Neural cell (in vitro differentiated cells): ENCODE measurements around the gene ATP2A2. TPM values are rescaled to one million over a fixed set of nuclear protein-coding genes. Genes with fewer than 3 reads are reported as not detected.

Source experiments
- H2AFZ ChIP-seq: fragments of 200-600, 300-800 bp; sonication (generic), shearing (Covaris generic); 2 replicates; pipeline ENCODE4 v1.6.0; 2014; ENCODE audit warnings: low read depth, mild to moderate bottlenecking, antibody characterized with exemption, low read length, moderate library complexity
- H3F3A ChIP-seq: fragments of 200-600 bp; shearing (Covaris generic); 2 replicates; pipeline ENCODE4 v1.6.1; 2016; ENCODE audit warnings: mild to moderate bottlenecking, moderate library complexity, mixed read lengths, antibody characterized with exemption, low read length; ENCODE audit not compliant: insufficient read depth, poor library complexity, severe bottlenecking
- H3K27ac ChIP-seq: fragments of 200-600, 300-800 bp; sonication (generic), shearing (Covaris generic); 2 replicates; pipeline ENCODE4 v1.5.1; 2014; ENCODE audit warnings: mild to moderate bottlenecking, low read length, moderate library complexity
- H3K27me3 ChIP-seq: fragments of 300-800, 200-600 bp; sonication (generic), shearing (Covaris generic); 2 replicates; pipeline ENCODE4 v1.6.0; 2014; ENCODE audit warnings: mild to moderate bottlenecking, low read depth, low read length, moderate library complexity; ENCODE audit not compliant: insufficient read depth
- H3K36me3 ChIP-seq: fragments of 300-800, 200-600 bp; sonication (generic), shearing (Covaris generic); 2 replicates; pipeline ENCODE4 v1.5.1; 2014; ENCODE audit warnings: mild to moderate bottlenecking, antibody characterized with exemption, low read length, moderate library complexity; ENCODE audit not compliant: insufficient read depth
- H3K4me2 ChIP-seq: fragments of 300-800, 200-600 bp; sonication (generic), shearing (Covaris generic); 2 replicates; pipeline ENCODE4 v1.6.0; 2014; ENCODE audit warnings: mild to moderate bottlenecking, low read length
- H3K4me3 ChIP-seq: fragments of 300-800, 200-600 bp; sonication (generic), shearing (Covaris generic); 2 replicates; pipeline ENCODE4 v1.5.1; 2014; ENCODE audit warnings: mild to moderate bottlenecking, low read length, moderate library complexity
- H3K79me2 ChIP-seq: fragments of 200-600 bp; shearing (Covaris generic); replicated peaks from 2 replicates; pipeline ENCODE4 v1.6.0; 2014; ENCODE audit warnings: mild to moderate bottlenecking, low read length, moderate library complexity; ENCODE audit not compliant: insufficient read depth
- H3K9ac ChIP-seq: fragments of 300-800, 200-600 bp; sonication (generic), shearing (Covaris generic); 2 replicates; pipeline ENCODE4 v1.6.1; 2016; ENCODE audit warnings: mild to moderate bottlenecking, low read length, mixed read lengths
- H3K9me2 ChIP-seq: fragments of 200-600 bp; shearing (Covaris generic); 2 replicates; pipeline ENCODE4 v1.6.1; 2016; ENCODE audit warnings: mild to moderate bottlenecking, low read length, mixed read lengths; ENCODE audit not compliant: insufficient read depth
- H3K9me3 ChIP-seq: fragments of 200-600, 300-800 bp; sonication (generic), shearing (Covaris generic); 2 replicates; pipeline ENCODE4 v1.6.1; 2016; ENCODE audit warnings: mild to moderate bottlenecking, mixed run types, low read length, moderate library complexity, mixed read lengths
- H4K20me1 ChIP-seq: fragments of 200-600 bp; shearing (Covaris generic); 2 replicates; pipeline ENCODE4 v1.6.1; 2016; ENCODE audit warnings: mild to moderate bottlenecking, mixed run types; ENCODE audit not compliant: insufficient read depth
- EP300 ChIP-seq: fragments of 450-650 bp; conservative IDR thresholded peaks from 2 replicates; pipeline ENCODE4 v1.6.1; 2014; ENCODE audit warnings: antibody characterized with exemption, mild to moderate bottlenecking, moderate library complexity; ENCODE audit not compliant: poor library complexity, severe bottlenecking
- EZH2 ChIP-seq: fragments of 200-600, 300-800 bp; shearing (Covaris generic), sonication (generic); IDR thresholded peaks from 2 replicates; pipeline ENCODE4 v1.6.1; 2014; ENCODE audit warnings: antibody characterized with exemption, low read length, borderline replicate concordance, mild to moderate bottlenecking; ENCODE audit not compliant: insufficient read depth, poor library complexity, severe bottlenecking
- MXI1 ChIP-seq: fragments of 450-650 bp; conservative IDR thresholded peaks from 2 replicates; pipeline ENCODE4 v1.6.1; 2014; ENCODE audit warnings: antibody characterized with exemption, mild to moderate bottlenecking; ENCODE audit not compliant: poor library complexity, severe bottlenecking
- POLR2AphosphoS5 ChIP-seq: IDR thresholded peaks from 2 replicates; pipeline ENCODE4 v1.6.1; 2012
- RAD21 ChIP-seq: fragments of 450-650 bp; conservative IDR thresholded peaks from 2 replicates; pipeline ENCODE4 v1.6.1; 2014; ENCODE audit warnings: antibody characterized with exemption, mild to moderate bottlenecking, moderate library complexity
- SMC3 ChIP-seq: fragments of 450-650 bp; conservative IDR thresholded peaks from 2 replicates; pipeline ENCODE4 v1.6.1; 2014; ENCODE audit warnings: antibody characterized with exemption, mild to moderate bottlenecking, moderate library complexity; ENCODE audit not compliant: poor library complexity
- TAF1 ChIP-seq: IDR thresholded peaks from 2 replicates; pipeline ENCODE4 v1.6.1; 2012; ENCODE audit warnings: low read depth
- polyA plus RNA-seq: library from polyadenylated mRNA; depleted of rRNA; stranded (reverse); fragments of >200 nt; gene quantifications from 2 replicates; pipeline ENCODE4 v1.2.3, GENCODE V29; 2014
- TF ChIP-seq, protein P1 (sequence below): IDR thresholded peaks from 2 replicates; pipeline ENCODE4 v1.6.1; 2012; ENCODE audit warnings: borderline replicate concordance
- TF ChIP-seq, protein P2 (sequence below): fragments of 450-650 bp; IDR thresholded peaks from 2 replicates; pipeline ENCODE4 v1.5.1; 2014; ENCODE audit warnings: antibody characterized with exemption, mild to moderate bottlenecking, moderate library complexity; ENCODE audit not compliant: poor library complexity, severe bottlenecking

Gene ATP2A2
- polyA plus RNA-seq, 1 donor from 2014 or later = 49.0 TPM

DNA sequence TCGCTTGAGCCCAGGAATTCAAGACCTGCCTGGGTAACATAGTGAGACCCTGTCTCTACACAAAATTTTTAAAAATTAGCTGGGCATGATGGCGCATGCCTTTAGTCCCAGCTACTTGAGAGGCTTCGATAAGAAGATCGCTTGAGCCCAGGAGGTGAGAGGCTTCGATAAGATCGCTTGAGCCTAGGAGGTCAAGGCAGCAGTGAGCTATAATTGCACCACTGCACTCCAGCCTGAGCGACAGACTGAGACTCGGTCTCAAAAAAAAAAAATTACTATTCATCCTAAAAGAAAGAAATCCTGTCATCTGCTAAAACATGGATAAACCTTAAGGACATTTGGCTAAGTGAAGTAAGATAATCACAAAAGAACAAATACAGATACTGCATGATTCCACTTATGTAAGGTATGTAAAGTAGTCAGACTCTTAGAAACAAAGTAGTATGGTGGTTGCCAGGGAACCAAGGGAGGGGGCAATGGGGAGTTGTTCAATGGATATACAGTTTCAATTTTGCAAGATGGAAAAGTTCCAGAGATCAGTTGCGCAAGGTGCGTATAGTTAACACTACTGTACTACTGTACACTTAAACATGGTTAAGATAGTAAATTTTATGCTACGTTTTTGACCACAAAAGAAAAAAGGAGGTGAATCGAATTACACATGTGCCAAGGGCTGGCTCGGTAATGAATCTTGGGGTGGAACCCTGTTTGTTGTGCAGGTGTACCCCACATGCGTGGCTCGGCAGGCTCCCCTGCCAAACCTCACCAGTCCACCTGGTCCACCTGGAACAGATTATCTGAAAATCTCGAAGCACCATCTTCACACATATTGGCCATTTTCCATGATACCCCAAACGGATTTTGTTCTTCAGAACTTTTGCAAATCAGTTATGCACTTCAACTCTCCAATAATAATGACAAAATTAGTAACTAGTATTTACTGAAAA, 18.3 kb upstream of the ATP2A2 start:
- Histone ChIP-seq H3F3A (no peaks in the 10 kb centered on the region), H3K79me2 (no peaks in the 10 kb centered on the region), H2AFZ (no peak overlapping the region), H3K9me2 (no peaks in the 10 kb centered on the region), H4K20me1 (no peaks in the 10 kb centered on the region), H3K36me3 (no peaks in the 10 kb centered on the region), H3K4me2 (no peak overlapping the region), H3K4me3 (no peak overlapping the region), H3K9ac (no peak overlapping the region), H3K27ac (no peak overlapping the region), H3K27me3 (no peaks in the 10 kb centered on the region), H3K9me3 (no peaks in the 10 kb centered on the region)
- TF ChIP-seq POLR2AphosphoS5 (no peak), RAD21 (no peak), EP300 (no peak), MXI1 (no peak), EZH2 (no peak), TAF1 (no peak), SMC3 (no peak)
- TF ChIP-seq, protein P1, sequence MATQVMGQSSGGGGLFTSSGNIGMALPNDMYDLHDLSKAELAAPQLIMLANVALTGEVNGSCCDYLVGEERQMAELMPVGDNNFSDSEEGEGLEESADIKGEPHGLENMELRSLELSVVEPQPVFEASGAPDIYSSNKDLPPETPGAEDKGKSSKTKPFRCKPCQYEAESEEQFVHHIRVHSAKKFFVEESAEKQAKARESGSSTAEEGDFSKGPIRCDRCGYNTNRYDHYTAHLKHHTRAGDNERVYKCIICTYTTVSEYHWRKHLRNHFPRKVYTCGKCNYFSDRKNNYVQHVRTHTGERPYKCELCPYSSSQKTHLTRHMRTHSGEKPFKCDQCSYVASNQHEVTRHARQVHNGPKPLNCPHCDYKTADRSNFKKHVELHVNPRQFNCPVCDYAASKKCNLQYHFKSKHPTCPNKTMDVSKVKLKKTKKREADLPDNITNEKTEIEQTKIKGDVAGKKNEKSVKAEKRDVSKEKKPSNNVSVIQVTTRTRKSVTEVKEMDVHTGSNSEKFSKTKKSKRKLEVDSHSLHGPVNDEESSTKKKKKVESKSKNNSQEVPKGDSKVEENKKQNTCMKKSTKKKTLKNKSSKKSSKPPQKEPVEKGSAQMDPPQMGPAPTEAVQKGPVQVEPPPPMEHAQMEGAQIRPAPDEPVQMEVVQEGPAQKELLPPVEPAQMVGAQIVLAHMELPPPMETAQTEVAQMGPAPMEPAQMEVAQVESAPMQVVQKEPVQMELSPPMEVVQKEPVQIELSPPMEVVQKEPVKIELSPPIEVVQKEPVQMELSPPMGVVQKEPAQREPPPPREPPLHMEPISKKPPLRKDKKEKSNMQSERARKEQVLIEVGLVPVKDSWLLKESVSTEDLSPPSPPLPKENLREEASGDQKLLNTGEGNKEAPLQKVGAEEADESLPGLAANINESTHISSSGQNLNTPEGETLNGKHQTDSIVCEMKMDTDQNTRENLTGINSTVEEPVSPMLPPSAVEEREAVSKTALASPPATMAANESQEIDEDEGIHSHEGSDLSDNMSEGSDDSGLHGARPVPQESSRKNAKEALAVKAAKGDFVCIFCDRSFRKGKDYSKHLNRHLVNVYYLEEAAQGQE = no peak
- TF ChIP-seq, protein P2, sequence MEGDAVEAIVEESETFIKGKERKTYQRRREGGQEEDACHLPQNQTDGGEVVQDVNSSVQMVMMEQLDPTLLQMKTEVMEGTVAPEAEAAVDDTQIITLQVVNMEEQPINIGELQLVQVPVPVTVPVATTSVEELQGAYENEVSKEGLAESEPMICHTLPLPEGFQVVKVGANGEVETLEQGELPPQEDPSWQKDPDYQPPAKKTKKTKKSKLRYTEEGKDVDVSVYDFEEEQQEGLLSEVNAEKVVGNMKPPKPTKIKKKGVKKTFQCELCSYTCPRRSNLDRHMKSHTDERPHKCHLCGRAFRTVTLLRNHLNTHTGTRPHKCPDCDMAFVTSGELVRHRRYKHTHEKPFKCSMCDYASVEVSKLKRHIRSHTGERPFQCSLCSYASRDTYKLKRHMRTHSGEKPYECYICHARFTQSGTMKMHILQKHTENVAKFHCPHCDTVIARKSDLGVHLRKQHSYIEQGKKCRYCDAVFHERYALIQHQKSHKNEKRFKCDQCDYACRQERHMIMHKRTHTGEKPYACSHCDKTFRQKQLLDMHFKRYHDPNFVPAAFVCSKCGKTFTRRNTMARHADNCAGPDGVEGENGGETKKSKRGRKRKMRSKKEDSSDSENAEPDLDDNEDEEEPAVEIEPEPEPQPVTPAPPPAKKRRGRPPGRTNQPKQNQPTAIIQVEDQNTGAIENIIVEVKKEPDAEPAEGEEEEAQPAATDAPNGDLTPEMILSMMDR = no peak

DNA sequence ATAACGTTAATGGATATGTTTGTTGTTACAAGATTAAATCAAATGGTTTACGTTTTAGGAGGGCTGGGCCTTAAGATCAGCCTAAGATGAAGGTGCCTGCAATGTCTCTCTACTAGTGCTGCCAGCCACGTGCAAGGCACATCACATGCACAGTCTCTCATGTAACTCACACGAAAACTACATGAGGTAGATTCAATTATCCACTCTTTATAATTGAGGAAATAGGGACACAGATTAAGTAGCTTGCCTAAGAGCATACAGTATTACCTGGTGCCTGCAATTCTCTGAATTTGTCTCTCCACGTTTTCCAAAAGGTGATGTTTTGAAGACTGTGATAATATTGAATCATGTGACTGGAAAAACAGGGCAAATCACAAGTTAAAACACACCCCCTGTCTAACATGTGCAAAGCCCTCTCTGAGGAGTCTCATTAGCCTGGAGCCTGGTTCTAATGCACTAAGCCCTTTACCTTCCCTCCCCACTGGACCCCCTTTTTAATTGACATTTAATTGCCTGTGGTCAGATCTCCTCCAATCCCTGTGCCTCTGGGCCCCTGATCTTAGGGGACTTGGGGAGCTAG, 14.6 kb upstream of the ATP2A2 start:
- Histone ChIP-seq H3K27ac (no peak overlapping the region), H3K9me3 (no peaks in the 10 kb centered on the region), H3K9me2 (no peaks in the 10 kb centered on the region), H3K79me2 (no peaks in the 10 kb centered on the region), H4K20me1 (no peaks in the 10 kb centered on the region), H3K27me3 (no peaks in the 10 kb centered on the region), H3F3A (no peaks in the 10 kb centered on the region), H2AFZ (no peak overlapping the region), H3K9ac (no peak overlapping the region), H3K4me2 (no peak overlapping the region), H3K36me3 (no peaks in the 10 kb centered on the region), H3K4me3 (no peak overlapping the region)
- TF ChIP-seq EP300 (no peak), MXI1 (no peak), SMC3 (no peak), POLR2AphosphoS5 (no peak), TAF1 (no peak), EZH2 (no peak)
- TF ChIP-seq, protein P2 = no peak
- TF ChIP-seq, protein P1 = no peak
